ENCODE data around the gene TXNDC11.

TXNDC11 gene

DNA sequence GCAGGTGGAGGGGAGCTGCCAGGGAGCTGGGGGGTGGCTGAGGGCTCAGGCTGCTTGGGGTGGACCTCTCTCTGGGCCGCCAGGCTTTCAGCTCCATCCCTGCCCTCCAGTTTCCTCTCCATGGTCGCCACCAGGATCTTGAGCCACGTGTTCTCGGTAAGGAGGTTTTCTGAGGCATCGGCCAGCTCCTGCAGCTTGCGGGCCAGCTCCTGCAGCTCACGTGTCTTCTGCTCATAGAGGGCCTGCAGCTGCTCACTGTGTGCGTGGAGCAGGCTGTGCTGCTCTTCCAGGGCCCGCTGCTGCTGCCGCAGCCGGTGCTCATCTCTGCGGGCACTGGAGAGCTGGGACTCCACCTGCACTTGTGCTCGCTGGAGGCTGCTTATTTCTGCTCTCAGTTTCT lies 63.4 kb downstream of the TXNDC11 start:
- DNase-seq (ENCODE audit: low spot score in 2 of 2), result no peak
- no peaks in the 10 kb centered on the region for H3K9me3 Mint-ChIP-seq
- H3K36me3 Mint-ChIP-seq, result peaks cover 79% of the 10 kb centered on the region
- ATAC-seq, result no peak
- no peak overlapping the region for H3K27ac Mint-ChIP-seq
- peaks cover 53% of the 10 kb centered on the region for H3K4me1 Mint-ChIP-seq
- H3K4me3 Mint-ChIP-seq, result no peak overlapping the region

DNA sequence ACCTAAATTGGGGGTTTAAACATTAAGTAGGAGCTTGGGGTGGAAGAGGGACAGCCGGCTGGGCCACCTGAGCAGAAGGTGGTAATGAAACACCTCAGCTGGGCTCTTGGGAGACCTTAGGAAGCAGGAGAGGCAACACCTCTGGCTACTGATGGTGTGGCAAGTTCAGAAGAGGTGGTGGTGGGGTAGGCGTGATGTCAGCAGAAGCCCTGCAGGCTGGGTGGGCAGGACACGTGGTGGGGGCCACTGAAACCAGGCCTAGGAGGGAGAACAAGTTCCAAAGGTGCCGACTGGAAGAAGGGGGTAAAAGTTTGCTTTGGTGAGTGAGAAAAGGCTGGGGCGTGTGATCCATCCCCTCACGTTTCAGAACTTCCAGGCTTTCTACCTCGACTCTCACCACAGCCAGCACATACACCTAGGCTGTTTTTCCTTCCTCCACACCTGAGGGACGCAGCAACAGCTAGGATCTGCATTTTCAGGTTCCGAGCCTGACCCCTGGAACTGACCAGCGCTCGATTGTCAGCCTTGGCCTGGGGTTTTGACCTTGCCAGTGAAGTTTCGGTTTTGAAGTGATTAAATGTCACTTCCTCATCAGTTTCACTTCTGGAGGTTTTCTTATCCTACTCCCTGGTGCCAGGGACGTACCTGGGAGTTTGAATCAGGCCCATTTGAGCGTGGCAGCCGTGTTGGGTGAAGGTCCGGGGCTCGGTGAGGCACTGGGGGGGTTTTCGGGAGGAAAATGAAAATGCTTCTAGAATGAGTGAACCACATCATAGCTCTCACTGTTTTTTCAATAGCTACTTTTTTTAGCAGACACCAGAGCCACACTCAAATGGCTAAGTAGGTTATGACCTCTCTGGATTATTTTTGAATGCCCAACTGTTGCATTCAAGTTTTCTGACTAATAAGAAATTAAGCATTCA lies 64.4 kb downstream of the TXNDC11 start:
- Mint-ChIP-seq H3K9me3 (no peaks in the 10 kb centered on the region), H3K4me3 (no peak overlapping the region), H3K4me1 (peaks cover 54% of the 10 kb centered on the region), H3K27ac (peak overlapping the region; percentile 29), H3K36me3 (peaks cover 69% of the 10 kb centered on the region)
- no peak for ATAC-seq
- no peak for DNase-seq (ENCODE audit: low spot score in 2 of 2)

DNA sequence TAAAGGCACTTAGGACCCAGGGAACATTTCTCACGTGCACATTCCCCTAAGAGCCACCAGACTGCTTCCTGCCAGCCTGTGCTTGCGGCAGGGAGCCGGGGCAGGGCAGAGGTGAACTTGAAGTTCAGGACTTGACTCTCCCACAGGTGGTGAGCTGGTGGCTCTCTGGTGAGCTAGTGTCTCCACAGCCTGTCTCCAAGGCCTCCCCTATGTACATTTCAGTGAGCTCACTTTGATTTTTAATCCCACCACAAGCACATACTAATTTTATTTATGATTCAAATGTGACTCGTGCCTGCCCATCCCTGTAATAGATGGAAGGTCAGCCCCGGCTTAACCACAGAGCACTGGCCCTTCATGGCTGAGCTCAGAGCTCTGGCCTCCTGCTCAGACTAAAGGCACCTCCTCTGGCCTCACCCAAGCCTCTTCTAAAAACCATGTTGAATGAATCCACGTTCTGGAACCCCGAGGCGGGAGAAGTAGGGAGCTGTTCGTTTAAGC lies 65.2 kb downstream of the TXNDC11 start:
- Mint-ChIP-seq H3K27ac (peak overlapping the region; percentile 29), H3K9me3 (no peaks in the 10 kb centered on the region)

DNA sequence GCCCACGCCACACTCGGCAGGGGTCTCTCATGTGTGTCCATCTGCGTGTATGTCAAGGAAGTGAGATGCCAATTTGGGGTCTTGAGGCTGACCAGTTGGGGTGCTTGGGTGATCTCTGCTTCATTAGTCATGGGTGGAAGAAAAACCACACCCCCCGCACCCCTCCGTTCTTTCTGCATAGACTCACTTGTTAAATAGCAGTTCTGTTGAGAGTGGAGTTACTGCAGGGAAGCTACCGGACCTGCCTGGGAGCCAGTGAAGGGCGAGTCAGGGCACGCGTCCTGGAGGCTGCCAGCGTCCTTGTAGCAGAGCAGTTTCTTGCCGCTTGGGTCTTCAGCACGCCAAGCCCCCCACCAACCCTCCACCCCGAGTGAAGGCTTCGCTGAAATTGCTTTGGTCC lies 65.9 kb downstream of the TXNDC11 start:
- Mint-ChIP-seq H3K36me3 (peaks cover 55% of the 10 kb centered on the region), H3K4me3 (no peak overlapping the region), H3K4me1 (peaks cover 54% of the 10 kb centered on the region), H3K9me3 (no peaks in the 10 kb centered on the region), H3K27ac (peak overlapping the region; percentile 11)
- no peak for DNase-seq (ENCODE audit: low spot score in 2 of 2)
- no peak for ATAC-seq

More for the DNA sequence above, 65.2 kb downstream of the TXNDC11 start:
- H3K36me3 Mint-ChIP-seq, result peaks cover 62% of the 10 kb centered on the region
- ATAC-seq (no peak), DNase-seq (ENCODE audit: low spot score in 2 of 2) (no peak)
- H3K4me1 Mint-ChIP-seq, result peaks cover 54% of the 10 kb centered on the region
- no peak overlapping the region for H3K4me3 Mint-ChIP-seq

DNA sequence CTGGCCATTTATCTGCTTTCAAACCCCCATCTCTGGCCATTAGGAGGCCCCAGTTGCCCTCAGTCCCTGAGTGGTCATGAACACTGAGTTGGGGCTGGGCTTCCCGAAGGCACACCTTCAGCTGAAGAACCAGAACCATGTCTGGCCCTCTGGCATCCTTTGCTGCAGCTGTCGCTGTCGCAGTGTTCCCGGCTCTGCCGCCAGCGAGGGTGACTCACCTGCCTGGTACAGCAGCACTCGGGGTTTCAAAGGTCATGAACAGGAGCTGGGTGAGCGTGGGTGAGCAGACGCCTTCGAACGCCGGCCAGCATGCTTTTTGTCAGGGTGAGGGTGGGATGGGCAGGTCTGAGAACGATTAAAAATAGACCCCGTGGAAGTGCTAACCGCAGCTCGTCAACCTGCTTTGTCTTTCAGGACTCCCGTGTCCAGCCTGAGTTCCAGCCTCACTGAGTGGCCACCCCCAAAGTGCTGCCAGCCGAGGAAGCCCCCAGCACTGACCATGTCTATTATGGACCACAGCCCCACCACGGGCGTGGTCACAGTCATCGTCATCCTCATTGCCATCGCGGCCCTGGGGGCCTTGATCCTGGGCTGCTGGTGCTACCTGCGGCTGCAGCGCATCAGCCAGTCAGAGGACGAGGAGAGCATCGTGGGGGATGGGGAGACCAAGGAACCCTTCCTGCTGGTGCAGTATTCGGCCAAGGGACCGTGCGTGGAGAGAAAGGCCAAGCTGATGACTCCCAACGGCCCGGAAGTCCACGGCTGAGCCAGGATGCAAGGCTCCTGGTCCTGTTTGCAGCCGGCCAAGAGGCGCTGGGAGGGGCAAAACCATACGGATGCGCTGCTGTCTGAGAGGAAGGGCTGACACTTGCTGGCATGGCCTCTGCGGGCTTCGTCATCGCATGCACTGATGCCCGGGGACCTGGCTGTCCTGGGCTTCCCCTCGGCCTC lies 66.8 kb downstream of the TXNDC11 start:
- no peaks in the 10 kb centered on the region for H3K9me3 Mint-ChIP-seq
- H3K4me1 Mint-ChIP-seq, result peaks cover 54% of the 10 kb centered on the region
- H3K4me3 Mint-ChIP-seq, result no peak overlapping the region
- peaks cover 45% of the 10 kb centered on the region for H3K36me3 Mint-ChIP-seq
- H3K27ac Mint-ChIP-seq, result no peak overlapping the region
- DNase-seq (ENCODE audit: low spot score in 2 of 2) (no peak), ATAC-seq (no peak)

DNA sequence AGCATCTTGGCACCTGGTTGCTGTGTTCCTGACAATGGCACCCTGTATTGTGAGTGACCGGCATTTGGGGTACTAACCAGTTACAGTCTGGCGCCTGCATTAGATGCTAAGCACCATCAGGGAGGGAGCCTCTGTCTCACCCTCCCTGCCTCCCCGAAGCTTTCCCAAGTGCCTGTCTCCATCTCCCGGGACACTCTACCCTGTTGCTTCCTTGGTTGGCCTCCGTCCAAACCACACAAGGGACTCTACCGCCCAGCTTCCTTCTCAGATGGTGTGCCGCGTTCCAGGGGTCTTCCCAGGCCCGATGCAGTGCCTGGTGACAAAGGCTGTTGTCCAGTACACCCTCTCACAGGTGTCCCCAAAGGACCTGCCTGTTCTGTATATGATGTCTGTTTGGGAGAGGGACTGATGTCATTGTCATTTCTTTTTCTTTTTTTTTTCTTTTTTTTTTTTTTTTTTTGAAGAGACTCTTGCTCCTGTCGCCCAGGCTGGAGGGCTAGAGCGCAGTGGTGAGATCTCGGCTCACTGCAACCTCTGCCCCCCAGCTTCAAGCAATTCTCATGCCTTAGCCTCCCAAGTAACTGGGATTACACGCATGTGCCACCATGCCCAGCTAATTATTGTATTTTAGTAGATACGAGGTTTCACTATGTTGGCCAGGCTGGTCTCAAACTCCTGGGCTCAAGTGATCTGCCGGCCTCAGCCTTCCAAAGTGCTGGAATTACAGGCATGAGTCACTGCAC lies 67.7 kb downstream of the TXNDC11 start:
- DNase-seq (ENCODE audit: low spot score in 2 of 2) (no peak), ATAC-seq (no peak)

DNA sequence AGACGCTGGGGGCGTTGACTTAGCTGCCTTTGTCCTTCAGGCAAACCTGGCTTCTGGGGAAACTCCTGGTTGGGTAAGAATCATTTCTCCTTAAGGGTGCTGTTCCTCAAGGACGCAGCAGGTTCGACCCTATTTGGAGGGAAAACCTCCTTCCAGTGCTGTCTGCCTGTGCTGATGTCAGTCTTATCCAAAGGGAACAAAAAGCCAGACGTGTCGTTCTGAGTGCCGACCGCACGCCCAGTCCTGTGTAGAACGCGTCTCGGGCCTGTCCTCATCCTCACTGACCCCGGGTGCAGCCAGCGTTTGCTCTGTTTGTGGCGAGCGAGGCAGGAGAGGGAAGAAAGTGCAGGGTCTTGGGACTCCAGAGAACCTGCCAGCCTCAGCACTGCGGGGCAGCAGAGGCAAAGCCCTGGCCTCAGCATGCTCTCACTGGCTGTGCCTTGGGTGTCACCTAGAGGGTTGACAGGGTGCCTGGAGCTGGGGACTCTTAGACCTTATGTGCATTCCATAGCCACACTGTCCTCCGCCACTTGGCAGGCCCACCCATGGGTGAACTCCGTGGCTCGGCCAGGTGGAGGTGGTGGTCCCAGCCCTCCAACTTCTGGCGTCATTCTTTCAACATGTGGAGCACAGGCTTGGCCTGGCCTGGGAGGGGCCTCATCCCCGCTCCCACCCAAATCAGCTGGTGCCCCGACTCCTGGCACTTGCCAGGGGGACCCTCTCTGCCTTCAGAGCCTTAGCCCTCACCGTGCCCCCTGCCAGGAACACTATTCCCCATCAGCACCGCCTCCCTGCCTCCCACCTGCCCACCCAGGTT lies 68.4 kb downstream of the TXNDC11 start:
- H3K4me3 Mint-ChIP-seq, result no peak overlapping the region
- peaks cover 63% of the 10 kb centered on the region for H3K4me1 Mint-ChIP-seq
- DNase-seq (ENCODE audit: low spot score in 2 of 2), result no peak
- ATAC-seq, result no peak
- no peaks in the 10 kb centered on the region for H3K9me3 Mint-ChIP-seq
- H3K27ac Mint-ChIP-seq, result no peak overlapping the region
- peaks cover 30% of the 10 kb centered on the region for H3K36me3 Mint-ChIP-seq

More for the DNA sequence above, 67.7 kb downstream of the TXNDC11 start:
- Mint-ChIP-seq H3K4me3 (no peak overlapping the region), H3K9me3 (no peaks in the 10 kb centered on the region), H3K36me3 (peaks cover 38% of the 10 kb centered on the region), H3K27ac (no peak overlapping the region), H3K4me1 (peaks cover 60% of the 10 kb centered on the region)

DNA sequence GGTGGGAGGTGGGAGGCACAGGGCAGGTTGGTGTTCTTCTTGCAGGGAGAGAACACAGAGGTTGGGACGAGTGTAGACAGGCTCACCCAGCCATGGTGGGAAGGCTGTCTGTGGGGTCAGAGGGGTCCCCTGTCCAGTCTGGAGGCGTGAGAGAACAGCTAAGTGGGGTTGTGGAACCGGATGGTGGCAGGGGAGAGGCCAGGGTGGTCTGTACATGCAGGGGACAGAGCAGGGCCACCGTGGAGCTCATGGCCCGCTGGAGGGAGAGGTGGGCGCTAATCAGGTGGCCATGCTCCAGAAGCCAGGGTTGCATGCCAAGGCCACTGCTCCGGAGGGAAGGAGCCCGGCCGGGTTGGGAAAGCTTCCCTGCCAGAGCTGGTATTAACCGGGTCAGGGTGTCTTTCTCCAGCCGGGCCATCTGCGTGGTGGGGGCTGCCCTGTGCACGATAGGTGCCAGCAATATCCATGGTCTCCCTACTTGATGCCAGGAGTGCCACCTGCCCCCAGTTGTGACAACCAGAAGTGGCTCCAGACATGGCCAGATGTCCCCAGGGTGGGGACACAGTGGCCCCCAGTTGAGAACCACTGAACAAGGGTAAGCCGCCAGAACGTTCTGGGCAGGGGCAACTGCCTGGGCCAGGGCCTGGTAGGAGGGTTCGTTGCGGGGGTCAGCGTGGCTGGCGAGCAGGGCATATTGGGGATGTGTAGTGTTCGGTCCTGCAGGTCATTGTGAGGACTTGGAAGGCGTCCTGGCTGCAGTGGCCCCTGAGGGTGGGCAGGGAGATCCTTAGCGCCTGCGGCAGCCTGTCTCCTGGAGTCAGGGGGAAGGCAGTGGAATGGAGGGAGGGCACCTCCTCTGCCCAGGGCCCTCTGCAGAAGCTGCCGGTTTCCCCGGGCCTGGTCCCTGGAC lies 69.3 kb downstream of the TXNDC11 start:
- no peak for ATAC-seq
- DNase-seq (ENCODE audit: low spot score in 2 of 2), result no peak
- H3K4me1 Mint-ChIP-seq, result peaks cover 61% of the 10 kb centered on the region
- peaks cover 22% of the 10 kb centered on the region for H3K36me3 Mint-ChIP-seq
- no peak overlapping the region for H3K4me3 Mint-ChIP-seq
- no peaks in the 10 kb centered on the region for H3K9me3 Mint-ChIP-seq
- H3K27ac Mint-ChIP-seq, result peak overlapping the region; percentile 74

DNA sequence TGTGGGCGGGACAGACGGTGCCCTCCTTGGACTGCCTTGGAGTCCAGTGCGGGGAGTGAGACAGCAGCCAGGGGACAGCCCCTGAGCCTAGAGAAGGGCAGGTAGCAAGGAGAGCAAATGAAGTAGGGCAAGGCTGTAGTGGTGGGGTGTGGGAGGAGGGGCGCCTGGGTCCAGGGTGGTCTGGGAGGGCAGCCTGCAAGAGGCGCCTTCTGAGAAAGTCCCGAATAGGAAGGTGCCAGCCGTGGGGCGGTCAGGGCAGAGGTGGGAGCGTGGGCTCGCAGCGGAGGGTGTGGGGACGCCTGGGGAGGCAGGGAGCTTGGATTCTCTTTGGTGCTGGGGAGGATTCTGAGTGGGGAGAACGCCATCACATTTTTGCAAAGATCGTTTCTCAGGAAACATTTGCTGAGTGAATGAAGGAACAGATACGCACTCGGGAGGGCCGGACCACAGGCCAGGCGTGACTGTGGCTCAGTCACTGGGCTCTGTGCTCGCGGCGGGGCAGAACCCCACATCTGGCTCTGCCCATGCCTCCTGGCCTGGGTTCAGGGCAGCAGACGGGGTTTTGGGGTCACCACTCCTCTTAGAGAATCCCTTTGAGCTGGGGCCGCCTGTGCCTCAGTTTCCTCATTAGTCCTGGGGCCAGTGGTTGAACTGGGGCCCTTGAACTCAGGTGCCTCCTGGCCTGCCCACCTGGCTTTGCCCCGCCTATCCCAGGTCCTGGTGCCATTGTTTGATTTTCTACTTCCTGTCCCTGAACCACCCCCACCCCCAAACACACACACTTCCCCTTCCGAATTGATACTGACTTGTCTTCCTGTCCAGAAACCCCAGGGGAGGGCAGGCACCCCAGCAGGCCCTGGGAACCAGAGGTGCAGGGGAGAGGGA lies 70.2 kb downstream of the TXNDC11 start:
- peaks cover 54% of the 10 kb centered on the region for H3K4me1 Mint-ChIP-seq
- ATAC-seq (no peak), DNase-seq (ENCODE audit: low spot score in 2 of 2) (no peak)
- H3K4me3 Mint-ChIP-seq, result peak overlapping the region; percentile 11
- peaks cover 13% of the 10 kb centered on the region for H3K36me3 Mint-ChIP-seq
- H3K27ac Mint-ChIP-seq, result peak overlapping the region; percentile 74
- no peaks in the 10 kb centered on the region for H3K9me3 Mint-ChIP-seq

DNA sequence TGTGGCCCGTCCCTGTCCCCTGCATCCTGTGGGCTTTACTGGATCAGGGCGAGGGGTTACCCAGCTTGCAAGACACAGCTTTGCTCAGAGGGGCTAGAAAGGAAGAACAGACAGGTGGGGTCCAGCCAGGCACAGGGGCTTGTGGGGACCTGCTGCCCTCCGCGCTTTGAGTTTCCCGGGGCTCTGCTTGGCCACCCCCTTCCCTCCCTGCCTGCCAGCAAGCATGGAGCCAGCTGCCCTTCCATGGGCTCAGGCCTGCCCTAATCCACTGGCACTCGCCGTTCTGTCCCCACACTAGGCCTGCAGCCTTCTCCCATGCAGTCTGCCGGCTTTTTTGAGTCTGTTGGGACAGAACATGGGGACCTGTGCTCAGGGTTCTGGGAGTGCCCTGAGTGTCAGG lies 71.0 kb downstream of the TXNDC11 start:
- ATAC-seq, result no peak
- H3K4me3 Mint-ChIP-seq, result no peak overlapping the region
- H3K27ac Mint-ChIP-seq, result peak overlapping the region; percentile 74
- H3K4me1 Mint-ChIP-seq, result peaks cover 54% of the 10 kb centered on the region
- DNase-seq (ENCODE audit: low spot score in 2 of 2), result no peak
- H3K36me3 Mint-ChIP-seq, result peaks cover 5% of the 10 kb centered on the region
- H3K9me3 Mint-ChIP-seq, result no peaks in the 10 kb centered on the region

DNA sequence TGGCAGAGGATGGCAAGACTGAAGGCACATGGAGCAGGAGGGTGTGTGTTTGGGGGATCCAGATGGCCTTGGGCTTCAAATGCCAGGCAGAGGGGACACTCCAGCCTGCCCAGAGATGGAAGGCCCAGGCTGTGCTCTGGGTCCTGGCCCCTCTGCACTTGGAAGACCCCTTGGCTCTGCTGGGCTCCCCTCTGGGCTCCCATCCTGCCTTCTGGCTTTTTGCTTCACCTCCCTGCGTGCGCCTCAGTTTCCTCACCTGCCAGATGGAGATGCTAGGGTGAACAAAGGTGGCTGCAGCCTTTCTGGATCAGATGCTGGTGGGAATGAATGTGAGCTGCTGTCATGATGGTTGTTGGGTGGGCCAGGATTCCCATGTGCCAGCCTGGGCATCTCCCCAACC lies 71.4 kb downstream of the TXNDC11 start:
- ATAC-seq, result no peak
- H3K36me3 Mint-ChIP-seq, result peaks cover 5% of the 10 kb centered on the region
- H3K9me3 Mint-ChIP-seq, result no peaks in the 10 kb centered on the region
- no peak overlapping the region for H3K27ac Mint-ChIP-seq
- H3K4me3 Mint-ChIP-seq, result no peak overlapping the region
- peaks cover 56% of the 10 kb centered on the region for H3K4me1 Mint-ChIP-seq
- DNase-seq (ENCODE audit: low spot score in 2 of 2), result no peak

DNA sequence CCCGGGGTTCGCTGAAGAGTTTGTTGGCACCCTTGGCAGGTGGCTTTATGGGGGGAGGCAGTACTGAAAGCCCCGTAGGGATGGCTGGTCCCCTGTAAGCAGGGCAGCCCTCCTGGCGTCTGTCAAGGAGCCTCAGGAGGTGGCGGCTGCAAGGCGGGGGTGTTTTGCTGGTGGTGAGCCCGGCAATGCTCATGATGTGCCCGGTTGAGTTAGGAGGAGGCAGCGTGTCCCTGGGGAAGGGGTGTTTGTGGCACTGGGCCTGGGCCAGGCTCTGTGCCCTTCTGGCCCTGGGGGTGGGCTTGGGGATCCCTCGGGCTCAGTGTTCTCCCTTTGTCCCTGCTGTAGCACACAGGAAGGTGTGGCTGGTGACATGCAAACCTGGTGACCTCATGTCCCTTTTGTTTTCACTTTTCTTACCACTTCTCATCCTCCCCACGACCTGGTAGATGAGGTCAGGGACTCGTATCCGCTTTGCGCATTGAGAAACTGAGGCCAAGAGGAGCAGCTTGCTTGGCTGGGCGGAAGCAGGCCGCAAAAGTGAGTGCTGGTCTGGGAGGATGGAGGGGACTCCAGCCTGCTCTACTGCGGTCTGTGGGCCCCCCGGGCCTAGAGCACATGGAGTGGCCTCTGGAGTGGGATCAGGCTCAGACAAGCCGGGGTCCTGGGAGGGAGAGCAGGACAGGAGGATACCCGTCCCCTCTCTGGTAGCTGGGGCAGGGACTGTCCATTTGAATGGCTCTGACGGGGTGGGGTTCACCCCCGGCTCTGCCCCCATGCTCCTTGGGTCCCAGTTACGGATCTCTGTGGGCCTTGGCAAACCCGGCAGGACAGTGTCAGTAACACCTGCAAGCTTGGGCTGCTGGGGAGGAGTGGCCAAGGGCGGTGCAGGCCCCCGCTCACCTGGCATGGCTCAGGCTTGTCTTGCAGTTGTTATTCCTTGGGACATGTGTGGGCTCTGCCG lies 72.2 kb downstream of the TXNDC11 start:
- Mint-ChIP-seq H3K4me1 (peaks cover 58% of the 10 kb centered on the region), H3K9me3 (no peaks in the 10 kb centered on the region), H3K27ac (peak overlapping the region; percentile 14), H3K36me3 (no peaks in the 10 kb centered on the region), H3K4me3 (peak overlapping the region; percentile 53)
- DNase-seq (ENCODE audit: low spot score in 2 of 2) (no peak), ATAC-seq (peak; percentile 58)
